Umbilical cord (tissue), 2 donors: Measurements from ENCODE around the gene FAM177A1. TPM values are rescaled to one million over a fixed set of nuclear protein-coding genes. Genes with fewer than 3 reads are reported as not detected.
"Not testable (repeated sequence)": the region's sequence is repeated elsewhere in the genome, so short reads cannot be mapped to it uniquely, and the experiment has no call there.

Experiments
- DNase-seq: peaks from one replicate; pipeline ENCODE4 v3.0.0-alpha.2; 2015; ENCODE audit warnings: low spot score
- total RNA-seq: library from RNA; depleted of rRNA; stranded (reverse); fragments of >200 nt; gene quantifications from one replicate; pipeline ENCODE4 v1.2.3, GENCODE V29; 2014; ENCODE audit warnings: low replicate concordance; ENCODE audit not compliant: insufficient read depth

The FAM177A1 gene
- total RNA-seq, 1 donor from 2014 or later: 68.1 TPM

DNA sequence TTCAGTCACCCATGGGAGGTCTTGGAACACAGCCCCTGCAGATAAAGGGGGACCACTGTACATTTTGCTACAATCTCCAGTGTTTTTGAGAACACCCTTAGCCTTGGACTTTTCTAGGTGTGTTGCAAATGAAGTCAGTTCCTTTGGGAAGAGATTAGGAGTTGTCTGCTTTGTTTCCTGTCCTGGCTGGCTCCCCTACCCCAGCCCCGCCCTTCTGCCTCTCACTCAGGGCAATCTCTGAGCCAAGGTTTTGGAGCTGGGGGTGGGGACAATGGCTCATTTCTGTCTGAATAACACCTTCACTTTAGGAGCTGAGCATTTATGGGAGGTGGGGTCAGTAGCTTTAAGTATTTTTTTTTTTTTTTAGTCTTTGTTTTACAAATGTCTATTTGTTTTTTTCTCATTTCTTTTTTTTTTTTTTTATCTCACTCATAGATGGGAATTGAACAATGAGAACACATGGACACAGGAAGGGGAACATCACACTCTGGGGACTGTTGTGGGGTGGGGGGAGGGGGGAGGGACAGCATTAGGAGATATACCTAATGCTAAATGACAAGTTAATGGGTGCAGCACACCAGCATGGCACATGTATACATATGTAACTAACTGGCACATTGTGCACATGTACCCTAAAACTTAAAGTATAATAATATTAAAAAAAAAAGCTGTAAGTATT lies 15.2 kb downstream of the FAM177A1 start:
- not testable (repeated sequence) for DNase-seq

DNA sequence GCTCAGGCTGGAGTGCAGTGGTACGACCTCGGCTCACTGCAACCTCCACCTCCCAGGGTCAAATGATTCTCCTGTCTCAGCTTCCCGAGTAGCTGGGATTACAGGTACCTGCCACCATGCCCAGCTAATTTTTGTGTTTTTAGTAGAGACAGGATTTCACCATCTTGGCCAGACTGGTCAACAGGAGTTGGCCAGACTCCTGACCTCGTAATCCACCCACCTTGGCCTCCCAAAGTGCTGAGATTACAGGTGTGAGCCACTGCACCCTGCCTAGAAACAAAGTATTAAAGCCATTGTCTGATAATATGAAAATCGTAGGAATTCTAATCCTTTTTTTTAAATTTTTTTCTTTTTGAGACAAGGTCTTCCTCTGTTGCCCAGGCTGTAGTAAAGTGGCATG lies 19.7 kb downstream of the FAM177A1 start:
- not testable (repeated sequence) for DNase-seq

DNA sequence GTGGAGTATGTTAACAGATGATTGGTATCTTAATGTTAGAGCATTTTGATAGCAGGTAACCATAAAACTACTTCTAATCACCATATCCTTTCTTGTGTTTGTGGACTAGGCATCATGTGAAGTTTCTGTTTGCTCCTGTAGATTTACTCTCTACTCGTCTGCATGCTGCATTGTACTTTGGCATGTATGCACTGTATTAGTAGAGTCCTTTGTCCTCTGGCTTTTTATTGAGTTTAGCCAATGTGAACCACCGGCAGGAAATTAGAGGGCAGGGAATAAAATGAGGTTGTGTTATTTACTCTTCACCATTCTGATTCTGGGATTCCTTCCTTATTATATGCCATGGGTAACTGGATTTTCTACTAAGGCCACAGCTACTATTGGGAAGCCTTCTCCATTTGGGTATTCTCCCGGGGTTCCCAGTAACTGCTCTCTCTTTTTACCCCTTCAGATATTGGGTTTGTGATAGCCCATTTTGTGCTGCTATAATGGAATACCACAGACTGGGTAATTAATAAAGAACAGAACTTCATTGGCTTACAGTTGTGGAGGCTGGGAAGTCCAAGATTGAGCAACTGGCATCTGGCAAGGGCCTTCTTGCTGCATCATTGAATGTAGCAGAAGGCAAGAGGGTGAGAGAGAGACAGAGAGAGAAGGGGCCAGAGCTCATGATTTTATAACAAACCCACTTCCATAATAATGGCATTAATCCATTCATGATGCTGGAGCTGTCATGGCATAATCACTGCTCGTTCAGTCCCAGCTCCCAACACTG lies 22.4 kb downstream of the FAM177A1 start:
- no peak for DNase-seq

DNA sequence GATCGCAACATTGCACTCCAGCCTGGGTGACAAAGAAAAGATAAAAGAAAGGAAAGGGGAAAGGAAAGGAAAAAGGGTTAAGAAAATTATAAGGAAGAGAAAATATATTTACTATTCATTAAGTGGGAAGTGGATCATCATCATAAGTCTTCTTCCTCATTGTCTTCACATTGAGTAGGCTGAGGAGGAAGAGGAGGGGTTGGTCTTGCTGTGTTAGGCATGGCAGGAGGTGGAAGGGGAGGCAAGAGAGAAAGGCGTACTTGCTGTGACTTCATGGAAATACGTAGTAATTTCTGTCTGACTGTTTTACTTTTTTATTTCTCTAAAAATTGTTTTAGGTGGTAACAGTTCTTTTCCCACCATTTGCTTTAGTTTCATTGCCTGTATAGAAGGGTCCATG lies 26.2 kb downstream of the FAM177A1 start:
- no peak for DNase-seq

DNA sequence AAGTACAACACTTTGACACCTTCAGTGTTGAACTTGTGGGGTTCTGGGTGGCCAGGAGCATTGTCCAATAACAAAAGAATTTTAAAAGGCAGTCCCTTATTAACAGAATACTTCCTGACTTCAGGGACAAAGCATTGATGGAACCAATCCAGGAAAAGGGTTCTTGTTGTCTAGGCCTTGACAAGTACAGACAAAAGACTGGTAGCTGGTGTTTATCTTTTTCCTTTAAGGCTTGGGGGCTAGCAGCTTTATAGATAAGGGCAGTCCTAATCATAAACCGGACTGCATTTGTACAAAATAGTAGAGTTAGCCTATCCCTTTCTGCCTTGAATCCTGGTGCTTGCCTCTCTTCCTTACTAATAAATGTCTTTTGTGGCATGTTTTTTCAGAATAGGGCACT lies 27.4 kb downstream of the FAM177A1 start:
- DNase-seq: no peak

GRCh38 chr14:35078082-35078481 lies 32.0 kb downstream of the FAM177A1 start:
- DNase-seq: no peak

GRCh38 chr14:35079742-35080141 lies 33.7 kb downstream of the FAM177A1 start:
- no peak for DNase-seq

DNA sequence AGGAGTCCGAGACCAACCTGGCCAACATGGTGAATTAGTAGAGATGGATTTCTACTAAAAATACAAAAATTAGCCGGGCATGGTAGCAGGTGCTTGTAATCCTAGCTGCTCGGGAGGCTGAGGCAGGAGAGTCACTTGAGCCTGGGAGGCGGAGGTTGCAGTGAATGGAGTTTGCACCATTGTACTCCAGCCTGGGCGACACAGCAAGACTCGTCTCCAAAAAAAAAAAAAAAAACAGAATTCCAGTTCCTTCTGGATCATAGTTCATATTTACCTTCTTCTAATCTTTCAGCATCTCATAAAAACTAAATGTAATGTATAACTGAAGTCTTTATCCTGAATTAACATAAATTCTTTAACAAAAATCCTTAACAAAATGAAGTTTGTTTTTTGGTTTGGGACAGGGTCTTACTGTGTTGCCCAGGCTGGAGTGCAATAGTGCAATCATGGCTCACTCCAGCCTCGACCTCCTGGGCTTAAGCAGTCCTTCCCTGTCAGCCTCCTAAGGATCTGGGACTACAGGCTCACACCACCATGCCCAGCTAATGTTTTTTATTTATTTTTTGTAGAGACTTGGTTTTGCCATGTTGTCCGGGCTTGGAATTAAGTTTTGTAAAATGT lies 37.6 kb downstream of the FAM177A1 start:
- DNase-seq: no peak

DNA sequence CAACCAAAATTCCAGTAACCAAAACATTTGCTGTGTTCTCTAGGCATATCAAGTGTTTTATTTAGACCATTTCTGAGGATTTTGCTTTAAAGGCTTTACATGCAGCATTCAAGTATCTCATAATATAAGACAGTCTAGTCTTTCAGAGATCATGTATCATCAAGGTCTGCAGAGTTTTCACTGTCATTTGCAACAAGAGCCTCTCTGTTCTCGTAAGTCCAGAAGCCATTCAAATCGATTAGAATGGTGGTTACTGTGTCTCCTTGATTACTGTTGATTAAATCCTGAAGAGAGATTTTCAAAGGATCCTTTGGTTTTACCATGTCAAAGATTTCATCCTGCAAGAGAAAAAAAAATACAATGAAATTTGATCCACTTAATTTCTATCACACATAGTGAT lies 39.4 kb downstream of the FAM177A1 start:
- DNase-seq: no peak

- DNase-seq: peak; percentile 3
Measured at GRCh38 chr14:35088514-35088913, 42.4 kb downstream of the FAM177A1 start.

DNA sequence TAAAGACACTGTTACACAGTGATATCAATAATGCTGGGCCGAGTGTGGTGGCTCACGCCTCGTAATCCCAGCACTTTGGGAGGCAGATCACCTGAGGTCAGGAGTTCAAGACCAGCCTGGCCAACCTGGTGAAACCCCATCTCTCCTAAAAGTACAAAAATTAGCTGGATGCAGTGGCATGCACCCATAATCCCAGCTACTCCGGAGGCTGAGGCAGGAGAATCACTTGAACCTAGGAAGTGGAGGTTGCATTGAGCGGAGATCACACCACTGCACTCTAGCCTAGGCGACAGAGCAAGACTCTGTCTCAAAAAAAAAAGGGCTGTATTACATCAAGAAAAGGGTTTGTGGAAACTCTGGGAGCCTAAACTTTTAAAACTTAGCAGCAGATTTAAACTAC lies 48.6 kb downstream of the FAM177A1 start:
- DNase-seq: not testable (repeated sequence)

DNA sequence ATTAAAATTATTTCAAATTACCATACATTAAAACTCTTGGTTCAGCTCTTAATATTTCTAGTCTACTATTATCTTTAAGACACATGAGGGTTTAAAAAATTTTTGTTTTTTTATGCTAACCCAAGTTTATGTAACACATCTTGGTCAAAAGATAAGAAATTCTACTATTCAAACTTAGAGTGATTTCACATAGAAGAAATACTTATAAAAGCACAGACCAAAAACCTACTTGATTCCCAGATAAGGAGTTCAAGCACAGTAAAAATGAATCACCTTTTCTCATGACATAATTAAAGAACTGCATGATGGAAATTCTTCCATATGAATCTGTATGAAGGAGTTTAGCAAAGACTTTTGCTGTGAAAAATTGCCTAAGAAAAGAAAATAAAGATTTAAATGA lies 61.8 kb downstream of the FAM177A1 start:
- DNase-seq: no peak

- no peak for DNase-seq
Measured at GRCh38 chr14:35112641-35113040, 66.6 kb downstream of the FAM177A1 start.

DNA sequence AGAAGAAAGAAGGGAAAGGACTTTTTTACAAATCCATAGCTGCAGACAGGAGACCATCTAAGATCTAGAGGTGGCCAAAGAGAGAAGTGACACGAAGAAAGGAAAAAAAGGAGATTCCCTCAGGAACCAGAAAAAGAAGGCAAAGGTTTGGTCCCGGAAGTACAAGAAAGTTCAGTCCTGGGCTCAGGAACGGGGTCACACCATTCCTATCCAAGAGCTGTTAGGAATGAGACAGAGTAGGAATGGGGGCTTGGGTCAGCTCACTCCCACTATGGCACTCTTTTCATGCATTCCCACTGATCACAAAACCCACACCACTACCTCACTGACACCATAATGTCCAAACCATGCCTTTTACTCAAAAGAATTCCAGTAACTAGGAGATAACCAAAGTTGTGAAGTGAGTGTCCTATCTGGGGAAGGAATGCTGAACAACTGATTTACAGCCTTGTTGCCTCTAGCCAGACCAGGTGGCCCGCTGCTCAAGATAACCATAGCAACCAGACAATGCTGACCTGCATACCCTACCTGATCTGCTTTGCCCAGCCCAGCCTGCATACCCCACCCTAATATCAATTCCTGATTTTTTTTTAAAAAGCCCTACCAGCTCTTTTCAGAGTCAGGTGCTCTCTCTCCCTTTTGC lies 67.4 kb downstream of the FAM177A1 start:
- DNase-seq: no peak

GRCh38 chr14:35114036-35114435 lies 68.0 kb downstream of the FAM177A1 start:
- no peak for DNase-seq

GRCh38 chr14:35116242-35116641 lies 70.2 kb downstream of the FAM177A1 start:
- no peak for DNase-seq

GRCh38 chr14:35117112-35117511 lies 71.0 kb downstream of the FAM177A1 start:
- no peak for DNase-seq

GRCh38 chr14:35121026-35121886 lies 75.2 kb downstream of the FAM177A1 start:
- no peak for DNase-seq

DNA sequence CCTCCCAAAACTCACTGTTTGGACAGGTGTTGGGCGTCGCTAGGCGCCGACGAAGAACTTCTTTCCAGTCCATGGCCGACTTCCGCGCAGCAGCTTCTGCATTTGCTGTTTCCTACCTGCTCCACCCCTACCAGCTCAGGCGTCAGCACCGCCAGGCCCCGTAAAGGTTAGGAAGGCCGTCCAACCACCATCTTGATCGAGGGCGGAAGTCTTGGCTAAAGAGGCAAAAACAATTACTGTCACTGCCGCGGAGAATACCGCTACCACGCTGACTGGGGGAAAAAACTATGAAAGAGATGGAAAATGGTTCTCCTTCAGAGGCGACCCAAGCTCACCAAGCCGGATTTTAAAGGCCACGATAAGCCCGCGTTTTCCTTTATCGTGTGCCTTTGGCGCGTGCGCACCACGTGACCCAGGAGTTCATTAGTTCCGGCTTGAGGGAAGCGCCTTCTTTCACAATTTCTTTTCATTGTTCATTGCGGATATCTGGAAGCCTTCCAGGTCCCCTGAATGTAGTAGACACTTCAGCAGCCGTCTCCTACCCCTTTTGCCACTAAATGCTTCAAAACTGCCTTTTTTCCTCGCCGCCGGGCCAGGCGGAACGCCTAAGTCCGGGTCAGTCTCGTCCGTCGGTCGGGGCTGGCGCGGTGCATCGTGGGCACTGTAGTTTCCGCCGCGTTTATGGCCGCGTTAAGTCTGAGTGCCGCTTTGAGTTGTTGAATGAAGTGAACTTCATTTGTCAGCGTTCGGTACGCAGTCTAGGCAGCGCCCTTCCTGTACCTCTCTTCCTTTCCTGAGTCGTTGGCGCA lies 76.0 kb downstream of the FAM177A1 start, which contains the start of the genes PPP2R3C and PRORP:
Gene PPP2R3C (minus strand): TSS at position 104 of the 809 bp plus-strand sequence. CDS start 31 bp downstream, at position 73.
Gene PRORP (plus strand): TSS at position 666 of the 809 bp plus-strand sequence. CDS start 694 bp downstream, outside the sequence.
- DNase-seq: peak; percentile 98
